K562 treated with DMSO at 1 percent for 48 hours (cell line): ENCODE measurements around the gene CCL28. TPM values are rescaled to one million over a fixed set of nuclear protein-coding genes. Genes with fewer than 3 reads are reported as not detected.

ENCODE experiments used
- total RNA-seq: library from RNA; unstranded; fragments of 300-600 nt; gene quantifications from 2 replicates; pipeline ENCODE4 v1.2.3, GENCODE V29; 2022; ENCODE audit warnings: low replicate concordance; ENCODE audit errors: extremely low read depth

The CCL28 gene, protein sequence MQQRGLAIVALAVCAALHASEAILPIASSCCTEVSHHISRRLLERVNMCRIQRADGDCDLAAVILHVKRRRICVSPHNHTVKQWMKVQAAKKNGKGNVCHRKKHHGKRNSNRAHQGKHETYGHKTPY
- not detected in 2 replicates for total RNA-seq

GRCh38 chr5:43412156-43412555, at the start of gene CCL28:
CCL28 (minus strand) TSS chr5:43412391; CDS start chr5:43412316, 75 bp downstream.

Other genes starting within 250 kb of the CCL28 start
- not detected in 2 replicates for gene NIM1K, start 220.2 kb downstream of the CCL28 start, total RNA-seq
- not detected in 2 replicates for gene HMGCS1, start 99.0 kb downstream of the CCL28 start, total RNA-seq
- not detected in 2 replicates for gene TMEM267, start 71.5 kb upstream of the CCL28 start, total RNA-seq
- not detected in 2 replicates for gene C5orf34, start 102.8 kb upstream of the CCL28 start, total RNA-seq
- not detected in 2 replicates for gene PAIP1, start 144.7 kb upstream of the CCL28 start, total RNA-seq
- gene NNT, start 190.8 kb upstream of the CCL28 start, total RNA-seq: not detected in 2 replicates